CD14-positive monocyte (primary cell): ENCODE data around the gene PREX1. TPM values are rescaled to one million over a fixed set of nuclear protein-coding genes. Genes with fewer than 3 reads are reported as not detected.

ENCODE experiments used
- DNase-seq, 3 donors: peaks; one replicate each; pipeline ENCODE4 v3.0.0-alpha.2; 2011 to 2022
- H2AFZ ChIP-seq: 2 replicates; pipeline ENCODE4 v1.6.0; 2012; ENCODE audit warnings: mild to moderate bottlenecking, low read depth, low read length, inconsistent platforms; ENCODE audit not compliant: insufficient read depth, poor library complexity, severe bottlenecking
- H3K27ac ChIP-seq, 2 donors: 1 replicate in 1 of 2; 2 replicates in 1 of 2; pipeline ENCODE4 v1.5.1; 2012 to 2013; ENCODE audit warnings: low read length in 2 of 2, control low read depth in 1 of 2, inconsistent platforms in 1 of 2, low read depth in 1 of 2, mild to moderate bottlenecking in 1 of 2
- H3K27me3 ChIP-seq, 2 donors: one replicate each; pipeline versions ENCODE4 v1.6.0 to v1.6.1; 2011 to 2013; ENCODE audit warnings: low read length in 2 of 2; ENCODE audit not compliant: control insufficient read depth in 2 of 2, insufficient read depth in 2 of 2
- H3K36me3 ChIP-seq, 2 donors: replicated peaks in 1 of 2; 1 replicate in 1 of 2; 2 replicates in 1 of 2; pipeline versions ENCODE4 v1.5.1 to v1.6.1; 2012 to 2013; ENCODE audit warnings: low read length in 2 of 2, control low read depth in 1 of 2, inconsistent platforms in 1 of 2, mild to moderate bottlenecking in 1 of 2; ENCODE audit not compliant: insufficient read depth in 2 of 2, control insufficient read depth in 1 of 2
- H3K4me1 ChIP-seq, 2 donors: 1 replicate in 1 of 2; 2 replicates in 1 of 2; pipeline versions ENCODE4 v1.5.1 to v1.6.1; 2012 to 2013; ENCODE audit warnings: low read length in 2 of 2, control low read depth in 1 of 2, inconsistent platforms in 1 of 2, mild to moderate bottlenecking in 1 of 2, moderate library complexity in 1 of 2; ENCODE audit not compliant: insufficient read depth in 2 of 2, control insufficient read depth in 1 of 2
- H3K4me2 ChIP-seq: replicated peaks from 2 replicates; pipeline ENCODE3; 2012; ENCODE audit warnings: low read length, moderate library complexity, mild to moderate bottlenecking; ENCODE audit not compliant: poor library complexity, severe bottlenecking; ENCODE audit errors: extremely low read depth
- H3K4me3 ChIP-seq, 3 experiments: fragments of 200-600 bp in 1 of 3; sonication (generic) in 1 of 3; replicated peaks in 1 of 3; 1 replicate in 2 of 3; 2 replicates in 1 of 3; pipeline ENCODE4 v1.5.1; 2011 to 2013; ENCODE audit warnings: low read length in 3 of 3, mild to moderate bottlenecking in 3 of 3, control low read depth in 2 of 3, low read depth in 2 of 3, inconsistent platforms in 1 of 3, moderate library complexity in 1 of 3
- H3K79me2 ChIP-seq: 2 replicates; pipeline ENCODE4 v1.6.0; 2012; ENCODE audit warnings: mild to moderate bottlenecking, control low read depth, inconsistent platforms, low read length, moderate library complexity; ENCODE audit not compliant: insufficient read depth
- H3K9ac ChIP-seq: 2 replicates; pipeline ENCODE4 v1.6.0; 2017; ENCODE audit warnings: low read length, mild to moderate bottlenecking; ENCODE audit not compliant: insufficient read depth, poor library complexity, severe bottlenecking
- H3K9me3 ChIP-seq, 2 donors: replicated peaks in 1 of 2; 1 replicate in 1 of 2; 2 replicates in 1 of 2; pipeline versions ENCODE4 v1.5.1 to v1.6.1; 2012 to 2013; ENCODE audit warnings: low read length in 2 of 2, control low read depth in 1 of 2; ENCODE audit not compliant: control insufficient read depth in 1 of 2, insufficient read depth in 1 of 2
- H4K20me1 ChIP-seq: 2 replicates; pipeline ENCODE4 v1.6.0; 2012; ENCODE audit warnings: mild to moderate bottlenecking, low read length, control low read depth, moderate library complexity; ENCODE audit not compliant: insufficient read depth
- H3K27ac Mint-ChIP-seq, 7 donors: one replicate each; pipeline ENCODE4 v1.8.0; 2020; ENCODE audit warnings: mild to moderate bottlenecking in 7 of 7, mixed read lengths in 7 of 7, moderate library complexity in 6 of 7, inconsistent platforms in 2 of 7
- H3K27me3 Mint-ChIP-seq, 3 donors: one replicate each; pipeline ENCODE4 v1.8.0; 2021 to 2022; ENCODE audit warnings: low read depth in 3 of 3, mild to moderate bottlenecking in 3 of 3, mixed read lengths in 3 of 3, moderate library complexity in 3 of 3, inconsistent platforms in 1 of 3
- H3K36me3 Mint-ChIP-seq, 2 donors: one replicate each; pipeline ENCODE4 v1.8.0; 2020; ENCODE audit warnings: mixed read lengths in 2 of 2, inconsistent platforms in 1 of 2, mild to moderate bottlenecking in 1 of 2
- H3K4me1 Mint-ChIP-seq: one replicate; pipeline ENCODE4 v1.8.0; 2020; ENCODE audit warnings: mild to moderate bottlenecking, mixed read lengths
- H3K4me3 Mint-ChIP-seq, 2 donors: one replicate each; pipeline ENCODE4 v1.8.0; 2020; ENCODE audit warnings: mild to moderate bottlenecking in 2 of 2, mixed read lengths in 2 of 2, moderate library complexity in 1 of 2
- H3K9me3 Mint-ChIP-seq, 7 donors: one replicate each; pipeline ENCODE4 v1.8.0; 2020 to 2022; ENCODE audit warnings: mixed read lengths in 7 of 7, mild to moderate bottlenecking in 6 of 7, moderate library complexity in 6 of 7, inconsistent platforms in 2 of 7
- CTCF ChIP-seq: fragments of 200-600 bp; IDR thresholded peaks from one replicate; pipeline ENCODE4 v1.8.0; 2022; ENCODE audit warnings: antibody characterized with exemption, mild to moderate bottlenecking
- WGBS: methylation state at CpG from one replicate; pipeline ENCODE4 v1.1.5; 2013; ENCODE audit warnings: missing lambda C conversion rate; ENCODE audit not compliant: insufficient coverage; 5-methylcytosine and 5-hydroxymethylcytosine counted together
- intact Hi-C, 2 donors: fragments of 100-400 bp; cut with micrococcal nuclease; formaldehyde crosslinking; loops; one replicate each; pipeline versions ENCODE4 v1.15.0 to v1.15.1; 2023
- polyA plus RNA-seq, 3 donors: library from polyadenylated mRNA; depleted of rRNA in 1 of 3; unstranded in 2 of 3; stranded (reverse) in 1 of 3; fragments of 300-500 nt in 2 of 3; fragments of >200 nt in 1 of 3; fragmentation: Illumina TruSeq in 2 of 3; gene quantifications; 1 replicate in 2 of 3; 2 replicates in 1 of 3; pipeline ENCODE4 v1.2.3, GENCODE V29; 2012 to 2021

PREX1 gene
- polyA plus RNA-seq, 3 donors: 24.3 to 114 (median 27.5) TPM

- 100% methylated on average over 2 of the region's 6 CpGs for WGBS
- H3K4me1 ChIP-seq: peaks cover 53 to 62% of the 10 kb centered on the region in 2 donors
- no peak overlapping the region for H3K4me2 ChIP-seq
- Mint-ChIP-seq H3K27me3 (peaks cover 0 to 4% (median 0%) of the 10 kb centered on the region in 3 donors), H3K27ac (peak overlapping the region in 3 of 7 donors; percentile 4 to 72 (median 67)), H3K4me3 (no peak overlapping the region), H3K9me3 (peaks cover 0 to 3% (median 0%) of the 10 kb centered on the region in 7 donors), H3K36me3 (peaks cover 77 to 88% of the 10 kb centered on the region in 2 donors), H3K4me1 (peaks cover 70% of the 10 kb centered on the region)
- no peaks in the 10 kb centered on the region for H3K9me3 ChIP-seq
- H3K36me3 ChIP-seq: peaks cover 72 to 80% of the 10 kb centered on the region in 2 donors
- DNase-seq: no peak
- no peak overlapping the region for H3K27ac ChIP-seq
- no peak overlapping the region for H3K9ac ChIP-seq
- no peak overlapping the region for H2AFZ ChIP-seq
- TF ChIP-seq CTCF: no peak
- H4K20me1 ChIP-seq: peaks cover 80% of the 10 kb centered on the region
- peaks cover 84% of the 10 kb centered on the region for H3K79me2 ChIP-seq
- H3K4me3 ChIP-seq: no peak overlapping the region
- H3K27me3 ChIP-seq: no peaks in the 10 kb centered on the region
- intact Hi-C loops: loop anchor here in 1 of 2 donors (10.0 kb wide), 1 partner anchor 98 kb away; the partner anchor contains the start of gene PREX1
Measured at GRCh38 chr20:48727226-48727625, 100.6 kb downstream of the PREX1 start.

GRCh38 chr20:48725555-48725991 lies 102.2 kb downstream of the PREX1 start:
- H3K27ac ChIP-seq: peak overlapping the region; percentile 91 to 98
- intact Hi-C loops: loop anchor here in 1 of 2 donors (10.0 kb wide), 1 partner anchor 99 kb away; the partner anchor contains the start of gene PREX1
- peaks cover 71 to 86% of the 10 kb centered on the region in 2 donors for H3K36me3 Mint-ChIP-seq

More at GRCh38 chr20:48725555-48725991, 102.2 kb downstream of the PREX1 start:
- H3K9me3 ChIP-seq: no peaks in the 10 kb centered on the region
- Mint-ChIP-seq H3K27ac (peak overlapping the region; percentile 17 to 99 (median 98)), H3K27me3 (peaks cover 0 to 6% (median 2%) of the 10 kb centered on the region in 3 donors), H3K4me3 (no peak overlapping the region), H3K4me1 (peaks cover 78% of the 10 kb centered on the region), H3K9me3 (peaks cover 0 to 3% (median 0%) of the 10 kb centered on the region in 7 donors)
- no peak for TF ChIP-seq CTCF
- H3K4me1 ChIP-seq: peaks cover 65 to 68% of the 10 kb centered on the region in 2 donors
- peaks cover 78% of the 10 kb centered on the region for H4K20me1 ChIP-seq
- H3K36me3 ChIP-seq: peaks cover 55 to 74% of the 10 kb centered on the region in 2 donors
- peak in 1 of 3 donors; percentile 51 for DNase-seq
- H3K9ac ChIP-seq: no peak overlapping the region
- no peaks in the 10 kb centered on the region for H3K27me3 ChIP-seq
- H3K4me2 ChIP-seq: no peak overlapping the region
- no peak overlapping the region for H3K4me3 ChIP-seq
- H3K79me2 ChIP-seq: peaks cover 81% of the 10 kb centered on the region
- H2AFZ ChIP-seq: no peak overlapping the region
- 90% methylated on average over 2 of the region's 3 CpGs for WGBS
